Measurements from ENCODE around the gene RFPL3.
"Not testable (repeated sequence)": the region's sequence is repeated elsewhere in the genome, so short reads cannot be mapped to it uniquely, and the experiment has no call there.

RFPL3 gene

GRCh38 chr22:32354360-32355351, 3.0 kb upstream of the RFPL3 start:
- DNase-seq, result no peak

DNA sequence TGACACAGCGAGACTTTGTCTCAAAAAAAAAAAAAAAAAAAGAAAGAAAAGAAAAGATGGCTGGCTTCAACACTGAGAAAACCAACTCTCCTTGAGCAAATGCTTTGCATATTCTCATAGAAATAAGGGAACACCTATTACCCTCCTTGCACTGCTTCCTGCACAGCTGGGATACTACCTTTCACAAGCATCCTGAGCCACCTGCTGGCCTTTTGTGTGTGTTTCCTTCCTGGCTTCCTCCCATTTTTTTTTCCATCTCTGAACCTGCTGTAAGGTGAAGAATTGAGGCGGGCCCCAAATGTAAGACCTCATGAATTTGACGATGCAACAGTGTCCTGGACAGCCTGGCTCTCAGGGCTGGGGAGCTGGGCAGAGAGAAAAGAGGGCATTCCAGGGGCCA, 1.9 kb upstream of the RFPL3 start:
- DNase-seq, result no peak

GRCh38 chr22:32360096-32360495, 2.4 kb downstream of the RFPL3 start:
- DNase-seq, result not testable (repeated sequence)

GRCh38 chr22:32361257-32361656, 3.6 kb downstream of the RFPL3 start:
- no peak for DNase-seq

DNA sequence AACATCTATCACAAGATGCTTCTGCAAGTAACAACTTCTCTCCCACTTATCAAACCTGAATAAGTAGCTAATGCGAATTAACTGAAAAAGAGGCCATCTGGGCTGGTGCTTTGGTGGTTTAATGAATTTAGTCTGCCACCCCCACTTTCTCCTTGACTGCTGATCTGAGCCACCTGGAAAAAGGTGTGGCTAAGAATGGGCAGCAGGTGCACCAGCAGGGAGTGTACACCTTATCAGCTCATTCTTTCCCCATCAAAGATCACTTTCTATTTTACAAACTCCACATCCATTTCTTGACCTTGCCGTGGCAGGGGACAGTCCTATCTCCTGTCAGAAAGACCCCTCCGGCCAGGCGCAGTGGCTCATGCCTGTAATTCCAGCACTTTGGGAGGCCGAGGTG, 6.5 kb downstream of the RFPL3 start:
- DNase-seq, result no peak

DNA sequence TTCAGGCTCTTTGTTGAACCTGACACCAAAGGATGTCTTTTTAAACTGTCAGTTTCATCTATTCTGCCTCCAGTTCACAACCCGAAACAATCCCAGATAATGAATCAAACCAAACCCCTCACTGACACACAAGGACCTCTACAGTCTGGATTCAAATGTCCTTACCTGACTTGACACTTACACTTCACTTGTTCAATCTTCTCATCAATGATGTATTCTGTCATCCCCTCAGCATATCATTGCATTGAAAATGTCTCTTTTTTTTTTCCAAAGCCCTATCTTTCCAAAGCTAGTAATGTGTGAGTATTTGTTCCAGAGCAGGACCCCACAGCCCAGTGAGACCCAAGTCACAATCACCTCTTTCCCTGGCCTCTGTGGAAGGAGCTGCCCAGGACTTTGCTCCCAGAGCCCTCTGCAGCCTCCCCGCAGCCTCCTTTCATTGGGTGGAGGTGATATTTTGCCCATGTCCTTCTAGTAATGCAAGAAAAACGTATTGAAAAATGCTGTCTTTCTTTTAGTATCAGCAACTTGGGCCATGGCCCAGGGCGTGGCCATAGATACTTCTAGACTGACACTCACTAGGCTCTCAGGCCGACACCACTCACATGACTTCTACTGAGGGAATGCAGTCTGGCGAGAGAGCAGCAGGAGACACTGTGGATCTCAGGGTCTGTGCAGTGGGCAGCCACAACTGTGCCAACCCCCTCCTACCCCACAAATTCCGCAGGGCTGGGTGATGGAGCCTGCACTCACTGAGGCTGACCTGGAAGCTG, 18.2 kb downstream of the RFPL3 start:
- no peak for DNase-seq

GRCh38 chr22:32376681-32377080, 19.0 kb downstream of the RFPL3 start:
- DNase-seq, result no peak

- DNase-seq, result no peak
Observed at GRCh38 chr22:32378707-32379272, 21.1 kb downstream of the RFPL3 start.

DNA sequence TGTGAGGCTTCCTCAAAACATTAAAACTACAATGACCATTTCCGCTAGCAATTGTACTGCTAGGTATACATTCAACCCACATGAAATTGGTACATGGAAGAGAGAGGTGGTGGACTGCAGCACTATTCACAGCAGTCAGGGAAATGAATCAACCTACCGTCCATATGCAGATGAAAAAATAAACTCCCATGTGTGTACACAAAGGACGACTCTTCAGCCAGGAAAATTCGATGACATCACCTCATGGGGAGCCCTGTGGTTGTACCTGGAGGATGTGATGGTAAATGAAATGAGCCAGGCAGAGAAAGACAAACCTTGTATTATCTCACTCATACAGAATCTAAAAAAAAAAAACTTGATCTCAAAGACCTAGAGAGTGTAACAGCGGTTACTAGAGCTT, 23.3 kb downstream of the RFPL3 start:
- no peak for DNase-seq

GRCh38 chr22:32385681-32386080, 28.0 kb downstream of the RFPL3 start:
- DNase-seq, result no peak

- no peak for DNase-seq
Observed at GRCh38 chr22:32389685-32390084, 32.0 kb downstream of the RFPL3 start.

- DNase-seq, result peak in 1 of 5 donors; percentile 21
Observed at GRCh38 chr22:32395107-32395506, 37.4 kb downstream of the RFPL3 start.

GRCh38 chr22:32396255-32396654, 38.6 kb downstream of the RFPL3 start:
- no peak for DNase-seq

DNA sequence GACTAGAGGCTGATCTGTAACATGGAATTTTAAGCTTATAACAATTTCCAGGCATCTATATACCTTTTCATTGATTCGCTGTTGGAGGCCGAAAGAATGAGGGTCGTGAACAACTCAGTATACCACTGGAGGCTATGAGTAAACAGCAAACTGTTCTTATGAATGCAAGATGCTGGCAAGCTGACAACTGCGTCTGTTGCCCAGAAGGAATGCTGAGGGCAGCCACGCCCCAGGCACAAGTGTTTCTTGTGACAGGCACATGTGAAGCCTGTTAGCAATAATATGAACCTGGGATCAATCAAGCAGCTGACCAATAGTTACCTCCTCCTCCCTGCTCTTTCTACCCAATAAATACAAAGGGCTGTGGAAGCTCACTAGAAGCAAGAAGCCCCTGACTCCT, 39.1 kb downstream of the RFPL3 start:
- no peak for DNase-seq

GRCh38 chr22:32401486-32401885, 43.8 kb downstream of the RFPL3 start:
- no peak for DNase-seq

- DNase-seq, result no peak
Observed at GRCh38 chr22:32404021-32404420, 46.4 kb downstream of the RFPL3 start.

- DNase-seq, result peak in 1 of 5 donors; percentile 10
Observed at GRCh38 chr22:32407312-32407711, 49.6 kb downstream of the RFPL3 start.

DNA sequence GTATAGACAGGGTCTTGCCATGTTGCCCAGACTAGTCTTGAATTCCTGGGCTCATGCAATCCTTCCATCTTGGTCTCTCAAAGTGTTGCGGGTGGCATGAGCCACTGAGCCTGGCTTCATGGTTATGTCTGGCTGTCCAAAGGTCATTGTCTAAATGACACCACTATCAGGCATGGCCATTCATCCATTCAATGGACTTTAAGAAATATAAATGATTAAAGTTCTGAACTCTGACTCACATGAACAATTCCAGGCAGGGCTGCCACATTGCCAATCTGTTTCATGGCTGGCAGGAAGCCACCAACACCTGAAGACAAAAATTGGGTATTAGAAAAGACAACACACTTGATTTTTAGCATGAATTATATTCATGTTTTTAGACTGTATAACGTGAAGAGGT, 50.3 kb downstream of the RFPL3 start:
- DNase-seq, result no peak

DNA sequence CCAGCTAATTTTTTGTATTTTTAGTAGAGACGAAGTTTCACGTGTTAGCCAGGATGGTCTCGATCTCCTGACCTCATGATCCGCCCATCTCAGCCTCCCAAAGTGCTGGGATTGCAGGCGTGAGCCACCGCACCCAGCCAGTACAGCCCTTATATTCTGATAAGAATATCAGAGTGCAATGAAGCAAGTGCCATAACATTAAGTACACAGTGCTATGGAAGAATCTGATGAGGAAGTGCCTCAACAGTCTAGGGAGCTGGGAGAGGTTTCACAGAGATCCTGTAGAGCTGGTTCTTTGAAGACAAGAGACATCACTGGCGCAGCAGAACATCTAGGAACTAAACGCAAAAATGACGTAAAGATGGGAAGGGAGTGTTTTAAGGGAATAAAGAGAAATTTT, 52.3 kb downstream of the RFPL3 start:
- no peak for DNase-seq

- no peak for DNase-seq
Observed at GRCh38 chr22:32410459-32410858, 52.8 kb downstream of the RFPL3 start.

Measured in T-helper 1 cell (primary cell).